Effector memory CD4-positive, alpha-beta T cell (primary cell): ENCODE data around the gene OLA1.

Experiments
- DNase-seq, 3 donors: peaks; one replicate each; pipeline ENCODE4 v3.0.0-alpha.2; 2020
- H3K27ac ChIP-seq: 2 replicates; pipeline ENCODE4 v1.7.0; 2013; ENCODE audit warnings: mild to moderate bottlenecking, low read length, moderate library complexity; ENCODE audit not compliant: insufficient read depth, poor library complexity, severe bottlenecking
- H3K27me3 ChIP-seq: replicated peaks from 2 replicates; pipeline ENCODE4 v1.7.0; 2013; ENCODE audit warnings: mild to moderate bottlenecking, low read length; ENCODE audit not compliant: insufficient read depth, control insufficient read depth, poor library complexity, severe bottlenecking
- H3K36me3 ChIP-seq: 2 replicates; pipeline ENCODE4 v1.7.0; 2013; ENCODE audit warnings: mild to moderate bottlenecking, low read length, moderate library complexity; ENCODE audit not compliant: control insufficient read depth, insufficient read depth
- H3K4me1 ChIP-seq: 2 replicates; pipeline ENCODE4 v1.7.0; 2013; ENCODE audit warnings: low read length, mild to moderate bottlenecking; ENCODE audit not compliant: control insufficient read depth, insufficient read depth, poor library complexity, severe bottlenecking
- H3K4me3 ChIP-seq: 2 replicates; pipeline ENCODE4 v1.7.0; 2013; ENCODE audit warnings: low read length, low read depth, mild to moderate bottlenecking; ENCODE audit not compliant: insufficient read depth, poor library complexity, severe bottlenecking
- H3K9me3 ChIP-seq: 2 replicates; pipeline ENCODE4 v1.7.0; 2013; ENCODE audit warnings: mild to moderate bottlenecking, low read length, moderate library complexity; ENCODE audit not compliant: control insufficient read depth

OLA1 gene

GRCh38 chr2:174112073-174112472 is 136.3 kb downstream of the OLA1 start:
- peaks cover 5% of the 10 kb centered on the region for H3K36me3 ChIP-seq
- H3K9me3 ChIP-seq, result no peaks in the 10 kb centered on the region
- no peak overlapping the region for H3K4me3 ChIP-seq
- no peaks in the 10 kb centered on the region for H3K4me1 ChIP-seq
- DNase-seq, result no peak
- H3K27me3 ChIP-seq, result no peaks in the 10 kb centered on the region
- no peak overlapping the region for H3K27ac ChIP-seq

GRCh38 chr2:174108579-174108978 is 139.8 kb downstream of the OLA1 start:
- no peak for DNase-seq
- no peaks in the 10 kb centered on the region for H3K4me1 ChIP-seq
- H3K9me3 ChIP-seq, result no peaks in the 10 kb centered on the region
- no peak overlapping the region for H3K4me3 ChIP-seq
- H3K27me3 ChIP-seq, result no peaks in the 10 kb centered on the region
- peaks cover 5% of the 10 kb centered on the region for H3K36me3 ChIP-seq
- no peak overlapping the region for H3K27ac ChIP-seq

GRCh38 chr2:174106736-174107135 is 141.6 kb downstream of the OLA1 start:
- Histone ChIP-seq H3K27ac (no peak overlapping the region), H3K4me3 (no peak overlapping the region), H3K36me3 (peaks cover 5% of the 10 kb centered on the region), H3K9me3 (no peaks in the 10 kb centered on the region), H3K27me3 (no peaks in the 10 kb centered on the region), H3K4me1 (no peaks in the 10 kb centered on the region)
- DNase-seq, result no peak

GRCh38 chr2:174094542-174094941 is 153.8 kb downstream of the OLA1 start:
- no peaks in the 10 kb centered on the region for H3K36me3 ChIP-seq
- no peaks in the 10 kb centered on the region for H3K27me3 ChIP-seq
- H3K27ac ChIP-seq, result no peak overlapping the region
- H3K9me3 ChIP-seq, result no peaks in the 10 kb centered on the region
- no peaks in the 10 kb centered on the region for H3K4me1 ChIP-seq
- DNase-seq, result no peak
- H3K4me3 ChIP-seq, result no peak overlapping the region

- no peaks in the 10 kb centered on the region for H3K4me1 ChIP-seq
- no peaks in the 10 kb centered on the region for H3K27me3 ChIP-seq
- no peak overlapping the region for H3K27ac ChIP-seq
- H3K36me3 ChIP-seq, result no peaks in the 10 kb centered on the region
- H3K4me3 ChIP-seq, result no peak overlapping the region
- H3K9me3 ChIP-seq, result no peaks in the 10 kb centered on the region
- no peak for DNase-seq
Measured at GRCh38 chr2:174090476-174090875, 157.9 kb downstream of the OLA1 start.

GRCh38 chr2:174088706-174089460 is 159.4 kb downstream of the OLA1 start:
- Histone ChIP-seq H3K27ac (no peak overlapping the region), H3K27me3 (no peaks in the 10 kb centered on the region), H3K4me3 (no peak overlapping the region), H3K4me1 (no peaks in the 10 kb centered on the region), H3K36me3 (no peaks in the 10 kb centered on the region), H3K9me3 (no peaks in the 10 kb centered on the region)
- DNase-seq, result no peak

- Histone ChIP-seq H3K27me3 (no peaks in the 10 kb centered on the region), H3K36me3 (no peaks in the 10 kb centered on the region), H3K9me3 (no peaks in the 10 kb centered on the region), H3K27ac (no peak overlapping the region), H3K4me1 (no peaks in the 10 kb centered on the region), H3K4me3 (no peak overlapping the region)
- no peak for DNase-seq
Measured at GRCh38 chr2:174086708-174087107, 161.6 kb downstream of the OLA1 start.

- Histone ChIP-seq H3K36me3 (no peaks in the 10 kb centered on the region), H3K4me1 (no peaks in the 10 kb centered on the region), H3K9me3 (no peaks in the 10 kb centered on the region), H3K27me3 (no peaks in the 10 kb centered on the region), H3K4me3 (no peak overlapping the region), H3K27ac (no peak overlapping the region)
- no peak for DNase-seq
Measured at GRCh38 chr2:174085781-174086180, 162.6 kb downstream of the OLA1 start.

GRCh38 chr2:174083843-174084458 is 164.4 kb downstream of the OLA1 start:
- DNase-seq, result no peak
- H3K27ac ChIP-seq, result no peak overlapping the region

GRCh38 chr2:174080672-174081121 is 167.6 kb downstream of the OLA1 start:
- Histone ChIP-seq H3K4me3 (no peak overlapping the region), H3K36me3 (no peaks in the 10 kb centered on the region), H3K27ac (no peak overlapping the region), H3K9me3 (no peaks in the 10 kb centered on the region), H3K4me1 (no peaks in the 10 kb centered on the region), H3K27me3 (no peaks in the 10 kb centered on the region)
- DNase-seq, result no peak

More at GRCh38 chr2:174083843-174084458, 164.4 kb downstream of the OLA1 start:
- H3K4me3 ChIP-seq, result no peak overlapping the region
- H3K36me3 ChIP-seq, result no peaks in the 10 kb centered on the region
- H3K4me1 ChIP-seq, result no peaks in the 10 kb centered on the region
- H3K27me3 ChIP-seq, result no peaks in the 10 kb centered on the region
- H3K9me3 ChIP-seq, result no peaks in the 10 kb centered on the region
